PFSK-1 (cell line): Measurements from ENCODE around the gene GNAI3.

ENCODE experiments used
- FOXP2 ChIP-seq: optimal IDR thresholded peaks from 2 replicates; pipeline ENCODE3; 2011; ENCODE audit warnings: borderline replicate concordance, control low read depth, inconsistent platforms; ENCODE audit not compliant: insufficient read depth; ENCODE audit errors: extremely low read length, extremely low read depth
- POLR2AphosphoS5 ChIP-seq: IDR thresholded peaks from 2 replicates; pipeline ENCODE4 v1.6.1; 2012; ENCODE audit warnings: low read depth, mild to moderate bottlenecking, control low read depth, low read length, moderate library complexity
- SIN3A ChIP-seq: IDR thresholded peaks from 2 replicates; pipeline ENCODE4 v1.6.1; 2012; ENCODE audit warnings: mild to moderate bottlenecking, low read length, moderate library complexity, borderline replicate concordance; ENCODE audit not compliant: insufficient read depth
- TF ChIP-seq, protein P1 (sequence below), 2 experiments: IDR thresholded peaks; 2 replicates each; pipeline versions ENCODE4 v1.6.1 to v1.8.0; 2011 to 2012; ENCODE audit warnings: low read depth in 2 of 2, low read length in 2 of 2, control low read depth in 1 of 2, inconsistent platforms in 1 of 2, mild to moderate bottlenecking in 1 of 2, moderate library complexity in 1 of 2; ENCODE audit not compliant: insufficient read depth in 1 of 2

- TF ChIP-seq POLR2AphosphoS5 (no peak), FOXP2 (no peak), SIN3A (no peak)
- TF ChIP-seq, protein P1, sequence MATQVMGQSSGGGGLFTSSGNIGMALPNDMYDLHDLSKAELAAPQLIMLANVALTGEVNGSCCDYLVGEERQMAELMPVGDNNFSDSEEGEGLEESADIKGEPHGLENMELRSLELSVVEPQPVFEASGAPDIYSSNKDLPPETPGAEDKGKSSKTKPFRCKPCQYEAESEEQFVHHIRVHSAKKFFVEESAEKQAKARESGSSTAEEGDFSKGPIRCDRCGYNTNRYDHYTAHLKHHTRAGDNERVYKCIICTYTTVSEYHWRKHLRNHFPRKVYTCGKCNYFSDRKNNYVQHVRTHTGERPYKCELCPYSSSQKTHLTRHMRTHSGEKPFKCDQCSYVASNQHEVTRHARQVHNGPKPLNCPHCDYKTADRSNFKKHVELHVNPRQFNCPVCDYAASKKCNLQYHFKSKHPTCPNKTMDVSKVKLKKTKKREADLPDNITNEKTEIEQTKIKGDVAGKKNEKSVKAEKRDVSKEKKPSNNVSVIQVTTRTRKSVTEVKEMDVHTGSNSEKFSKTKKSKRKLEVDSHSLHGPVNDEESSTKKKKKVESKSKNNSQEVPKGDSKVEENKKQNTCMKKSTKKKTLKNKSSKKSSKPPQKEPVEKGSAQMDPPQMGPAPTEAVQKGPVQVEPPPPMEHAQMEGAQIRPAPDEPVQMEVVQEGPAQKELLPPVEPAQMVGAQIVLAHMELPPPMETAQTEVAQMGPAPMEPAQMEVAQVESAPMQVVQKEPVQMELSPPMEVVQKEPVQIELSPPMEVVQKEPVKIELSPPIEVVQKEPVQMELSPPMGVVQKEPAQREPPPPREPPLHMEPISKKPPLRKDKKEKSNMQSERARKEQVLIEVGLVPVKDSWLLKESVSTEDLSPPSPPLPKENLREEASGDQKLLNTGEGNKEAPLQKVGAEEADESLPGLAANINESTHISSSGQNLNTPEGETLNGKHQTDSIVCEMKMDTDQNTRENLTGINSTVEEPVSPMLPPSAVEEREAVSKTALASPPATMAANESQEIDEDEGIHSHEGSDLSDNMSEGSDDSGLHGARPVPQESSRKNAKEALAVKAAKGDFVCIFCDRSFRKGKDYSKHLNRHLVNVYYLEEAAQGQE (IDR thresholded peaks at IDR 0.05; ENCODE audit: insufficient read depth in 1 of 2, low read depth in 2 of 2, low read length in 2 of 2) = no peak
These were observed 36.4 kb downstream of the GNAI3 start for GRCh38 chr1:109584766-109585165.
